ENCODE data around the gene AMPD3. TPM values are rescaled to one million over a fixed set of nuclear protein-coding genes. Genes with fewer than 3 reads are reported as not detected.

The AMPD3 gene
- total and polyA plus RNA-seq, 9 donors: 2.0 to 9.3 (median 6.8) TPM

DNA sequence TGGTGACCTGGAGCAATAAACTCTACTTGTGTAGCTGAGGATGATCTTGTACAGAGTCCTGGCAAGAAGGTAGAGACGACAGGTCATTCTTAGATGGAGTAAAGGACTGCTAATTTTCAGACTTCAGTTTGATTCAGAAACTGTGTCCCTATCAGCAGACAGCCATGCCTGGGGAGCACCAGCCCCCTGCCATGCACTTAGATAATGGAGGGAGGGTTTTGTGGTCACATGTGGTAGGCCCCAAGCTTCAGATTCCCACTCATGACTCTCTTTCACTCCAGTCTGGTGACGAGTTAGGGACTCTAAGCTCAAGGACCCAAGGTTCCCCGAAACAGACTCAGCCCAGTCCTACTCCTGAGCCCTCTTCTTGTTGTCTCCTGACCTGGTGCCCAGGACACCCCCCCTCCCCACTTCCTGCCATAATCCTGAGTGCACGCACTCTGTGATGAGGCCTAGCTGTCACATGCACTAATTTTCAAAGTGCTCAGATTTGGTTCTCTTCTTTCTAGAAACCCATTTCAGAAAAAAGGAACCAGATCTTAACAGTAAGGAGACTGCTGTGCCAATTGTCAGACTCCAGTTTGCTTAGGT is 10.2 kb upstream of the AMPD3 start:
- intact Hi-C loops (cut with DNase I): no loop called here
- Histone ChIP-seq H3K36me3 (no peaks in the 10 kb centered on the region), H3K9me3 (no peaks in the 10 kb centered on the region), H3K4me1 (ENCODE audit: insufficient read depth) (no peaks in the 10 kb centered on the region), H3K27me3 (no peaks in the 10 kb centered on the region), H3K27ac (no peak overlapping the region), H3K4me3 (no peak overlapping the region)
- WGBS, 3 donors: 87 to 92% (median 91%) methylated on average over 4 of the region's 4 CpGs
- TF ChIP-seq POLR2A (IDR thresholded peaks at IDR 0.05) (no peak), EP300 (IDR thresholded peaks at IDR 0.05) (no peak)
- TF ChIP-seq, protein P1, sequence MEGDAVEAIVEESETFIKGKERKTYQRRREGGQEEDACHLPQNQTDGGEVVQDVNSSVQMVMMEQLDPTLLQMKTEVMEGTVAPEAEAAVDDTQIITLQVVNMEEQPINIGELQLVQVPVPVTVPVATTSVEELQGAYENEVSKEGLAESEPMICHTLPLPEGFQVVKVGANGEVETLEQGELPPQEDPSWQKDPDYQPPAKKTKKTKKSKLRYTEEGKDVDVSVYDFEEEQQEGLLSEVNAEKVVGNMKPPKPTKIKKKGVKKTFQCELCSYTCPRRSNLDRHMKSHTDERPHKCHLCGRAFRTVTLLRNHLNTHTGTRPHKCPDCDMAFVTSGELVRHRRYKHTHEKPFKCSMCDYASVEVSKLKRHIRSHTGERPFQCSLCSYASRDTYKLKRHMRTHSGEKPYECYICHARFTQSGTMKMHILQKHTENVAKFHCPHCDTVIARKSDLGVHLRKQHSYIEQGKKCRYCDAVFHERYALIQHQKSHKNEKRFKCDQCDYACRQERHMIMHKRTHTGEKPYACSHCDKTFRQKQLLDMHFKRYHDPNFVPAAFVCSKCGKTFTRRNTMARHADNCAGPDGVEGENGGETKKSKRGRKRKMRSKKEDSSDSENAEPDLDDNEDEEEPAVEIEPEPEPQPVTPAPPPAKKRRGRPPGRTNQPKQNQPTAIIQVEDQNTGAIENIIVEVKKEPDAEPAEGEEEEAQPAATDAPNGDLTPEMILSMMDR (IDR thresholded peaks at IDR 0.05): no peak
- no peak for DNase-seq

DNA sequence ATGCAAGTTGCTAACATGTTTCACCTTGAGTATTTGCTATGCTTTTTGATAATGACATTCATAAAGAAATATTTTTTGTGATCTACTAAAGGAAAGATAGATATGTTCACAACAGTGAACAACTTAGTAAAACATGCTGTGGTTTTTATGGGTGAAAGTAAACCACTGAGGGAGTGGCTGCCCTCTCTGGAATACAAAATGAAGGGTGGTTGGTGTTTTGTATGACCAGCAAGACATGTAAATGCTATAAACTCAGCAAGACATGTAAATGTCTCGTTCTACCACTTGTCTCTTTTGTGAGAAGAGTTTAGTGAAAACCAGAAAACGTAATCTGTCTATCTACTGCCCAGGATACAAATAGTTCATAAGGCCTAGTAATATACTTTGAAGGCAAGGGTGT is 7.6 kb upstream of the AMPD3 start:
- Histone ChIP-seq H3K4me1 (ENCODE audit: insufficient read depth) (peaks cover 4% of the 10 kb centered on the region), H3K27me3 (no peaks in the 10 kb centered on the region), H3K4me3 (no peak overlapping the region), H3K9me3 (no peaks in the 10 kb centered on the region), H3K27ac (no peak overlapping the region), H3K36me3 (no peaks in the 10 kb centered on the region)
- TF ChIP-seq EP300 (IDR thresholded peaks at IDR 0.05) (no peak), POLR2A (IDR thresholded peaks at IDR 0.05) (no peak)
- TF ChIP-seq, protein P1 (IDR thresholded peaks at IDR 0.05): no peak
- 96 to 98% (median 97%) methylated on average over 2 of the region's 2 CpGs for WGBS, 3 donors
- no peak for DNase-seq
- intact Hi-C loops (cut with DNase I): no loop called here

GRCh38 chr11:10450462-10451425 is 4.3 kb upstream of the AMPD3 start:
- intact Hi-C loops (cut with DNase I): no loop called here
- TF ChIP-seq EP300 (IDR thresholded peaks at IDR 0.05) (no peak), POLR2A (IDR thresholded peaks at IDR 0.05) (no peak)
- TF ChIP-seq, protein P1 (IDR thresholded peaks at IDR 0.05): no peak
- WGBS, 3 donors: 13 to 23% (median 22%) methylated on average over 45 to 94 of the region's 94 CpGs
- Histone ChIP-seq H3K9me3 (no peaks in the 10 kb centered on the region), H3K27me3 (no peaks in the 10 kb centered on the region), H3K4me1 (ENCODE audit: insufficient read depth) (peaks cover 5% of the 10 kb centered on the region), H3K27ac (no peak overlapping the region), H3K4me3 (peak overlapping the region; percentile 40), H3K36me3 (no peaks in the 10 kb centered on the region)
- peak in 3 of 5 donors; percentile 21 to 60 (median 38) for DNase-seq

DNA sequence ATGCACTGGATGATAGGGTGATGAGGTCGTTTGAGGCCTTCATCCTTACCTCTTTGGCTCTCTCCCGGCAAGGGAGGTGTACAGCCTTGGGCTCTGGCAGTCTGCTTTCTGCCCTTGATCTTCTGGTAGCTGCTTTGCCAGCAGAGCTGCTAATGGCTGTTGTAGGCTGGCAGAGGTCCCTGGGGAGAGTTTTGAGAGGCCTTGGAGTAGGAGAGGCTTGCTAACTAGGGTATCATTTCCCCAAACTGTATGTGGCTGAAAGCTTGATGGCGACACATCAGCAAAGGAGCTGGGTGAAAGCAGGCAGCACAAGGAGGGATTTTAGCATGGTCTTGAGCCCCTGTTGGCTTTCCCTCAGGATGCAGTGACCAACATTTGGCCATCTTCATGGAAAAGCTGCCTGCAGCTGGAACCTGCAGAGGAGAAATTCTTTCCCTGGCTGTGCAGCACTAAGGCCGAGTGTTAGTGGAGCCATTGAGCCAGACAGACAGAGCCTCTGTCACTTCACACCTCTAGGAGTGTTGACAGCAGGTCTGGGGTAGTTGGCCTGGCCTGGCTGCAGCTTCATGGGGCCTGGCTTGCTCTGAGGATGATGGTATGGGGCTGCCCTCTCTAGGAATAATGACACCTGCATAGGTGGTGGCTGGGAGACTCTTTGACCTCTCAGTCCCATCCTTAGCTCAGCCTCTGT is 3.5 kb upstream of the AMPD3 start:
- Histone ChIP-seq H3K36me3 (no peaks in the 10 kb centered on the region), H3K9me3 (no peaks in the 10 kb centered on the region), H3K4me3 (no peak overlapping the region), H3K27ac (no peak overlapping the region), H3K4me1 (ENCODE audit: insufficient read depth) (peaks cover 8% of the 10 kb centered on the region), H3K27me3 (no peaks in the 10 kb centered on the region)
- TF ChIP-seq POLR2A (IDR thresholded peaks at IDR 0.05) (no peak), EP300 (IDR thresholded peaks at IDR 0.05) (no peak)
- TF ChIP-seq, protein P1 (IDR thresholded peaks at IDR 0.05): no peak
- intact Hi-C loops (cut with DNase I): no loop called here
- no peak for DNase-seq
- 80 to 88% (median 81%) methylated on average over 4 of the region's 4 CpGs for WGBS, 3 donors

Measured in ovary (tissue), 9 donors.